GM13977 (cell line): Measurements from ENCODE around the gene FKBP11.
"Not testable (repeated sequence)": the region's sequence is repeated elsewhere in the genome, so short reads cannot be mapped to it uniquely, and the experiment has no call there.

ENCODE experiments used
- DNase-seq: peaks from one replicate; pipeline ENCODE4 v3.0.0; 2012; ENCODE audit warnings: low spot score
- in situ Hi-C: fragments of 300-500 bp; cut with MboI; formaldehyde crosslinking; loops from one replicate; pipeline ENCODE4 v1.12.0; 2022; ENCODE audit warnings: low sequenced_read_pairs, low pct_unique_long_range_greater_than_20kb, mixed read lengths, inconsistent platforms; ENCODE audit not compliant: unreplicated experiment
- TF ChIP-seq, protein P1 (sequence below): IDR thresholded peaks from 2 replicates; pipeline ENCODE4 v1.5.1; 2012; ENCODE audit warnings: mild to moderate bottlenecking, control low read depth; ENCODE audit not compliant: insufficient read depth; ENCODE audit errors: extremely low read depth, missing control alignments

Gene FKBP11

DNA sequence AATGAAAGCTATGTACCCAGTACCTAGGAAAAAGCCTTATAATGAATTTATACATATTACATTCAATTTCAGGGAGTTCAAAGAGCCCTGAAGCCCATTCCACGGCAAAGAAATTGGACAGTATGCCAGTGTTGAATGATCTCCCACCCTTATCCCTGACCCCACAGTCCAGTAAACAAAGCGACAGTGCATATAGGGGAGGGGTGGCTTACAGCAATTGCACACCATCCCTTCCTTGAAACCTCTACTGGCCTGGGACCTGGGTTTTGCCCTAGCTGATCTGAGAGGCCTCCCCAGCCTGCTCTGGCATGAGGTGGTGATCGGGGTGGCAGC lies 42.4 kb downstream of the FKBP11 start:
- in situ Hi-C loops = no loop called here
- TF ChIP-seq, protein P1, sequence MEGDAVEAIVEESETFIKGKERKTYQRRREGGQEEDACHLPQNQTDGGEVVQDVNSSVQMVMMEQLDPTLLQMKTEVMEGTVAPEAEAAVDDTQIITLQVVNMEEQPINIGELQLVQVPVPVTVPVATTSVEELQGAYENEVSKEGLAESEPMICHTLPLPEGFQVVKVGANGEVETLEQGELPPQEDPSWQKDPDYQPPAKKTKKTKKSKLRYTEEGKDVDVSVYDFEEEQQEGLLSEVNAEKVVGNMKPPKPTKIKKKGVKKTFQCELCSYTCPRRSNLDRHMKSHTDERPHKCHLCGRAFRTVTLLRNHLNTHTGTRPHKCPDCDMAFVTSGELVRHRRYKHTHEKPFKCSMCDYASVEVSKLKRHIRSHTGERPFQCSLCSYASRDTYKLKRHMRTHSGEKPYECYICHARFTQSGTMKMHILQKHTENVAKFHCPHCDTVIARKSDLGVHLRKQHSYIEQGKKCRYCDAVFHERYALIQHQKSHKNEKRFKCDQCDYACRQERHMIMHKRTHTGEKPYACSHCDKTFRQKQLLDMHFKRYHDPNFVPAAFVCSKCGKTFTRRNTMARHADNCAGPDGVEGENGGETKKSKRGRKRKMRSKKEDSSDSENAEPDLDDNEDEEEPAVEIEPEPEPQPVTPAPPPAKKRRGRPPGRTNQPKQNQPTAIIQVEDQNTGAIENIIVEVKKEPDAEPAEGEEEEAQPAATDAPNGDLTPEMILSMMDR = no peak
- no peak for DNase-seq

DNA sequence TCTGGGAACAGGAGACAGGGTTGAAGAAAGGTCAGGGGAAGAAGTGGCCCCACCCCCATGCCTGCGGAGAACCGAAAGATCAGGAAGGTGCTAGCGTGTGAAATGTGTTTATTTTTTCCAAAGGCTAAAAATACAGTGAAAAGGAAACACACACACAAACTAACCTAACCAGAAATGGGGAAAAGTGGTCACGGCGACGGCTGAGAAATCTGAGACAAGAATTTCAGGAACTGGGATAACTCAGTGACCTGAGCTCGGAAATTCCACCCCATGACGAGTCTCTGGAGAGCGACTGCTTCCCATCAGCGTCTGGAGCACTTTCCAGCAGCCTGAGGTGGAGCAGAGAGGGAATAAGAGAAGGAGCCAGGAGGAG lies 43.0 kb downstream of the FKBP11 start:
- no peak for DNase-seq
- TF ChIP-seq, protein P1 = no peak
- in situ Hi-C loops = no loop called here

DNA sequence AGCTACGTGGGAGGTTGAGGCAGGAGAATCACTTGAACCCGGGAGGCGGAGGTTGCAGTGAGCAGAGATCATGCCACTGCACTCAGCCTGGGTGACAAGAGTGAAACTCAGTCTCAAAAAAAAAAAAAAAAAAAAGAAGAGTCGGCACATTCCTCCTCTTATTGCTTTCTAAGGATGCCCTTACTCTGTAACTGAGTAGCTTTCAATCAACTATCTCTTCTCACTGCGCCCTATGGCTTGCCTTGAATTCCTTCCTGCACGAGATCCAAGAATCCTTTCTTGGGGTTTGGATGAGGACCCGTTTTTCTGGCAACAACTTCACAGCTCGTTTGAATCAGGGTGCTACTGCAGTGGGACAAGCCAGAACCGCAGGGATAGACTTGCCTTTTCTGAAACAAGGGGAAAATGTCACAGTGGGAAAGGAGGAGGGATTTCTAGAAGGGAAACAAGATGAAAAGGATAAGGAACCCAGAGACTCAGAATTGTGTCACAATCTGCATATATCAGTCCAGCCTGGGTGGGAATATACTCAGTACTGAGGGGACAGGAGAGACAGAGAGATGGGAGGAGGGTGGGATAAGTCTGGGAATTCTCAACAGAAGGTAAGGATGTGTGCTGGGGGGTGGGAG lies 43.5 kb downstream of the FKBP11 start:
- TF ChIP-seq, protein P1 = no peak
- in situ Hi-C loops = no loop called here
- DNase-seq = no peak

DNA sequence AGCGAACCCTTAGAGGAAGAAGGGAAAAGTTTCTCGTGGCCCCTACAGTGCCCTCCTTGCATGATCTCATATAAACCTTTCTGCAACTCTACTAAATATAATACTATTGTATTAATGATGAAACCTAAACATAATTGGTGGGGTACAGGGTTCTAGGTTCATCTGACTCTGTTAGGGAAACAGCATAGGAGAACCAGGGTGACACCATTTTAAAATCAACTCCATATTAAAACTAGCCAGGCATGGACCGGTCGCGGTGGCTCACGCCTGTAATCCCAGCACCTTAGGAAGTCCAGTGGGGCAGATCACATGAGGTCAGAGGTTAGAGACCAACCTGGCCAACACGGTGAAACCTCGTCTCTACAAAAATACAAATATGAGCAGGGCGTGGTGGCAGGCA lies 44.6 kb downstream of the FKBP11 start:
- in situ Hi-C loops = no loop called here
- DNase-seq = no peak
- TF ChIP-seq, protein P1 = no peak

DNA sequence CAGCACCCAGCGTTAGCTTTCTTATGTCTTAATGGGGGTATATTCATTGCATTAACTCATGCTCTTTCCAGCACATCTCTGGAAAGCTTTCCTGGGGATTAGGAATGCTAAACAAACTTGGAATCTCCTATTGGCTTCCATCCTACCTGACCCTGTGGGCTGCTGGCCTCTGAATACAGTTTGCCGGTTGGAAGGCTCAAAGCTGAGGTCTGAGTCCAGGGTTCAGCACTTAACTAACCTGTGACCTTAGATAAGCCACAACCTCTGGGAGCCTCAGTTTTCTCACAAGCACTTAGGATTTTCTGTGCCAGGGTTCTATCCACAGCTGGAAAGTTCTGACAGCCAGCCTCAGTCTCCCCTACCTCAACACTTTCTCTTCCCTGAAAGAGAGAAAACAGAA lies 46.7 kb downstream of the FKBP11 start:
- TF ChIP-seq, protein P1 = no peak
- in situ Hi-C loops = no loop called here
- no peak for DNase-seq

DNA sequence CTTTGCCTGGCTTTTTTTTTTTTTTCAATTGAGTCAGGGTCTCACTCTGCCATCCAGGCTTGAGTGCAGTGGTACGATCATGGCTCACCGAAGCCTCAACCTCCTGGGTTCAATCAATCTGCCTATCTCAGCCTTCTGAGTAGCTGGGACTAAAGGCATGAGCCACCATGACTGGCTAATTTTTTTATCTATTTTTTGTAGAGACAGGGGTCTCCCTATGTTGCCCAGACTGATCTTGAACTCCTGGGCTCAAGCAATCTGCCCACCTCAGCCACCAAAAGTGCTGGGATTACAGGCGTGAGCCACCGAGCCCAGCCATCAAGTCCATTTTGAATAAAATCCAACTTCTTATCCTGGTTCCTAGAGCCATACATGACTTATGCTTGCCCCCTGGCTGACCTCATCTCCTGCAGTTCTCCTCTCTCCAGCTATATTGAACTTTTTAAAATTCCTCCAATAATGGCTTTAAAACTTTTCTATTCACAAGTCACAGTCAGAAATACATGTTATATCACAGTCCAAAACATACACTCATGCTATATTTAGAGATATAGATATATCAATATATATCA lies 49.3 kb downstream of the FKBP11 start:
- no peak for DNase-seq
- in situ Hi-C loops = no loop called here
- TF ChIP-seq, protein P1 = no peak

DNA sequence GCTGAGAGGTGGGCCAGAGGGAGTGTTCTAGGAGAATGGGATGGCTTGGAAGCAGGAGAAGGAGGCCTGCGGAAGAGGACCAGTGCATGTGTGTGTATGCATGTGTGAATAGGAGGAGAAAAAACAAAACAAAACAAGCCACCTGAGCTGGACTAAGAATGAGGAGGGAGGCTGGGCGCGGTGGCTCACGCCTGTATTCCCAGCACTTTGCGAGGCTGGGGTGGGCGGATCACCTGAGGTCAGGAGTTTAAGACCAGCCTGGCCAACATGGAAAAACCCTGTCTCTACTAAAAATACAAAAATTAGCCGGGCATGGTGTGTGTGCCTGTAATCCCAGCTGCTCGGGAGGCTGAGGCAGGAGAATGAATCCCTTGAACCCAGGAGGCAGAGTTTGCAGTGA lies 51.8 kb downstream of the FKBP11 start:
- in situ Hi-C loops, DNase-seq: not testable (repeated sequence)
